Suprapubic skin (tissue), 4 donors: Measurements from ENCODE around the gene RPL31.

Experiments used
- CTCF ChIP-seq, 2 donors: fragments of 200-600 bp in 1 of 2; fragments of 450-650 bp in 1 of 2; sonication (generic) in 1 of 2; IDR thresholded peaks; one replicate each; pipeline ENCODE4 v1.5.1; 2016 to 2019; ENCODE audit warnings: antibody characterized with exemption in 2 of 2, mild to moderate bottlenecking in 1 of 2, moderate library complexity in 1 of 2
- EP300 ChIP-seq: sonication (generic); formaldehyde crosslinking; IDR thresholded peaks from one replicate; pipeline ENCODE4 v1.6.1; 2017; ENCODE audit warnings: antibody characterized with exemption
- POLR2A ChIP-seq, 2 donors: fragments of 450-650 bp; IDR thresholded peaks; one replicate each; pipeline ENCODE4 v1.6.1; 2017; ENCODE audit warnings: antibody characterized with exemption in 2 of 2, mild to moderate bottlenecking in 2 of 2, moderate library complexity in 2 of 2
- POLR2AphosphoS5 ChIP-seq, 3 donors: sonication (generic); formaldehyde crosslinking; IDR thresholded peaks; one replicate each; pipeline ENCODE4 v1.6.1; 2017; ENCODE audit warnings: antibody characterized with exemption in 3 of 3

GRCh38 chr2:100968146-100969145 lies 33.6 kb upstream of the RPL31 start:
- no peak for TF ChIP-seq CTCF (IDR thresholded peaks at IDR 0.05)
- no peak for TF ChIP-seq POLR2A (IDR thresholded peaks at IDR 0.05)
- TF ChIP-seq POLR2AphosphoS5 (IDR thresholded peaks at IDR 0.05), result no peak
- no peak for TF ChIP-seq EP300
